Right lobe of liver (tissue), 4 donors: ENCODE results near the gene DZIP1L.

ENCODE experiments used
- CTCF ChIP-seq, 4 donors: fragments of 200-600 bp in 3 of 4; fragments of 450-650 bp in 1 of 4; IDR thresholded peaks; one replicate each; pipeline versions ENCODE4 v1.5.1 to v1.8.0; 2016 to 2022; ENCODE audit warnings: antibody characterized with exemption in 4 of 4, mild to moderate bottlenecking in 2 of 4
- POLR2A ChIP-seq: fragments of 450-650 bp; IDR thresholded peaks from one replicate; pipeline ENCODE4 v1.6.1; 2017; ENCODE audit warnings: antibody characterized with exemption, mild to moderate bottlenecking
- donor health status: DM: no; HTN: no; CAD: no.
- donor health status: DM: no; HTN: no; CAD: no.
- donor health status: DM: no; HTN: yes; CAD: no.

GRCh38 chr3:138089091-138089490 is 26.3 kb downstream of the DZIP1L start:
- no peak for TF ChIP-seq POLR2A
- TF ChIP-seq CTCF (IDR thresholded peaks at IDR 0.05): no peak
